Activated CD8-positive, alpha-beta memory T cell treated with anti-CD3 and anti-CD28 coated beads, Interleukin-2, amount 10 ng/mL, durations not matched to agents 7 days and 5 days (primary cell): ENCODE measurements around the gene DHX38. TPM values are rescaled to one million over a fixed set of nuclear protein-coding genes. Genes with fewer than 3 reads are reported as not detected.
"Not testable (repeated sequence)": the region's sequence is repeated elsewhere in the genome, so short reads cannot be mapped to it uniquely, and the experiment has no call there.

Experiments
- ATAC-seq: fragments of 150-1000 bp; cut with Tn5 transposase; one replicate; pipeline ENCODE4 v1.10.0; 2021; ENCODE audit warnings: moderate library complexity
- CTCF ChIA-PET: fragments of 350-600 bp; sonication (Branson Sonifier 250); formaldehyde crosslinking; loops from one replicate; lab custom pipeline; 2021; ENCODE audit warnings: antibody characterized with exemption; lab: Charles Lee
- DNase-seq: peaks from one replicate; pipeline ENCODE4 v3.0.0-alpha.2; 2020
- H3K27ac Mint-ChIP-seq: one replicate; pipeline ENCODE4 v1.8.0; 2021; ENCODE audit warnings: mild to moderate bottlenecking, mixed read lengths
- H3K27me3 Mint-ChIP-seq: one replicate; pipeline ENCODE4 v1.8.0; 2021; ENCODE audit warnings: mixed read lengths
- H3K36me3 Mint-ChIP-seq: one replicate; pipeline ENCODE4 v1.8.0; 2021; ENCODE audit warnings: mild to moderate bottlenecking, mixed read lengths
- H3K4me1 Mint-ChIP-seq: one replicate; pipeline ENCODE4 v1.8.0; 2021; ENCODE audit warnings: mixed read lengths
- H3K4me3 Mint-ChIP-seq: one replicate; pipeline ENCODE4 v1.8.0; 2021; ENCODE audit warnings: mild to moderate bottlenecking, moderate library complexity, mixed read lengths
- H3K9me3 Mint-ChIP-seq: one replicate; pipeline ENCODE4 v1.8.0; 2022; ENCODE audit warnings: low read depth, mixed read lengths
- total RNA-seq, 2 experiments: library from RNA; stranded (reverse); gene quantifications; one replicate each; pipeline ENCODE4 v1.2.3, GENCODE V29; 2021

Gene DHX38
- 10 to 100 TPM; 78.1 to 85.7 TPM for total RNA-seq

DNA sequence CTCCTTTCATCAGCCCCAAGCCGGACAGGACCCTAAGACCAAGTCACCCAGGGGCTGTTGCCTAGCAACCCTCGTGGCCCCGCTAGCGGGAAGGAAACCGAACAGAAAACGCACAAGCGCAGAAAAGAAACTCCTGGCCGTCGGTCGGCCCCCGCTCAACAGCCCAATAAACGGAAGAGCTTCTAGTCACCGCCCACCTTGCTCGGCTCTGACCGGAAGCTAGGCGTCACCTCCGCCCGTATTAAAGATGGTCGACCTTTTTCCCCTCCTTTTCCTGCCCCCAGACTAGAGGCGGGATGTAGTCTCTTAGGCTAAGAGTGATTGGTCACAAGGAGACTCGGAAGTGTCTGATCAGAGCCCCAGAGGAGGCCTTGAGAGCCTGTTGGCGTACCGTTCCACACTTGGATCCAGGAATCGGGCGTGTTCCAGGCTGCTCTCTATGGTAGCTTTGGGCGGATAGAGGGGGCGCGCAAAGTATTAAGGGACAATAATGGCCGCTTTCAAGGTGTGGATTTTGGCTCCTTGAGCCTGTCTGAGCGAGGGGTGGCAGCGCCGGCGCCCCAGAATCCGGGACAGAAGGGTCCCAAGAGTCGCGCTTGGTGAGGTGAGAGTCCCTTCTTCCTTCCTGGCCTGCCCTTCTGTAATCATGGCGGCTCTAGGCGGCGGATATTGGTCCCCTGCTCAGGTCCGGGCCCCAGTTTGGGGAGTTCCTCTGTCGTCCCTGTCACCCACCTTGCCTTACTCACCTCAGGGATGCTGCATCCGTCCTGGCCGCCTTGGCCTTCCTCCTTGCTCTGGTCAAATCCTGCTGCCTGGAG is at the start of gene DHX38, which contains the start of gene TXNL4B:
TSS of gene DHX38 (plus strand) at position 400 of the 818 bp plus-strand sequence. CDS start 2,311 bp downstream, outside the sequence.
TSS of gene TXNL4B (minus strand) at position 173 of the 818 bp plus-strand sequence. CDS start 2,871 bp downstream, outside the sequence.
- Mint-ChIP-seq H3K36me3 (peaks cover 31% of the 10 kb centered on the region), H3K27me3 (no peaks in the 10 kb centered on the region)
- peak; percentile 96 for DNase-seq

DNA sequence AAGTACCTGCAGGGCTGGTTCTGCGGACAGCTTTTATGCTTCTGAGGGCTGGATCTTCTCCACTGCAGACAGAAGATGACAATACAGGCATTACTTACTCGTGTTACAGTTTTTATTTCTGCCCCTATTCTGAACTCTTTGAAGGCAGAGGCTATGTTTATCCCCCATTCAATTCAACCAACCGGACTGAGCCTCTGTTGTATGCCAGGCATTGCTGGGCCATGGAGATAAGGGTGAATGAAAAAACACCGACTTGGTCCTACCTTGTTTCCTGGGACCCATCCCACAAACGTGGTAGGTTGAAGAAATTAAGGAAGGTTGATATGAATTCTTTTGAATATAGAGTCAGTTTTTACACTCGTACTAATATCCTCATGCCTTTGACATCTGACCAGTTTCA is 49.4 kb upstream of the DHX38 start:
- Mint-ChIP-seq H3K4me3 (no peak overlapping the region), H3K9me3 (peaks cover 3% of the 10 kb centered on the region), H3K27me3 (no peaks in the 10 kb centered on the region), H3K36me3 (peaks cover 4% of the 10 kb centered on the region), H3K4me1 (peaks cover 3% of the 10 kb centered on the region), H3K27ac (no peak overlapping the region)
- CTCF ChIA-PET, result no interaction called here
- no peak for ATAC-seq
- DNase-seq, result no peak

More for the DNA sequence above, at the start of gene DHX38, which contains the start of gene TXNL4B:
- Mint-ChIP-seq H3K27ac (peak within 1 kb of the TSS; percentile 96), H3K9me3 (no peaks in the 10 kb centered on the region), H3K4me3 (peak within 1 kb of the TSS; percentile 98), H3K4me1 (peaks cover 42% of the 10 kb centered on the region)
- CTCF ChIA-PET, result interaction anchor here (0.8 to 2.2 kb wide), 5 partner anchors 23 to 31 kb away, joined by 3 to 8 read pairs (median 4); no protein-coding TSS in a partner anchor
- peak; percentile 97 for ATAC-seq

DNA sequence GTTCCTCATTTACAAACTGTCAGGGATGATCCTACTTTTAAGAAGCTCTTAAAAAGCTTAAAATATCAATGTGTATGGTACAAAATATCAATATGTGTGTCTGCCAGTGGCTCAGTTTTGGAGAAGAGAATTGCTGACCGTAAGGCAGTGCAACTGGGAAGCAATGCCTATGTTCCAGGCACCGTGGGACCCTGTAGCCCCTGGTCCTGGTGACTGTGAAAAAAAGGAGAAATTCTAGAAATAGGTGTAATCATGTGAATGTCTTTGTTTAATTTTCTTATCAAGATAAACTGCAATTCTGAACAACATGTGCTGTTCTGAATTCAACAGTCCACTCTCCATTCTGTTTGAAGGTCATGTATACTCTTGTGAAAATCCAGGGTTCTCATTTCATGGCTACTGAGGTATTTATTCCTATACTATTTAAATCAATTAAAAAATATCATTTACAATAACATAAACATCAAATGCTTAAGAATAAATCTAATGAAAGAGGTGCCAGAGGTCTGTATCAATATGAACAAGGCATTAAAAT is 48.8 kb upstream of the DHX38 start:
- H3K36me3 Mint-ChIP-seq, result peaks cover 4% of the 10 kb centered on the region
- H3K4me1 Mint-ChIP-seq, result peaks cover 3% of the 10 kb centered on the region
- DNase-seq, result no peak
- no peak overlapping the region for H3K4me3 Mint-ChIP-seq
- CTCF ChIA-PET, result no interaction called here
- H3K27me3 Mint-ChIP-seq, result no peaks in the 10 kb centered on the region
- H3K9me3 Mint-ChIP-seq, result peaks cover 4% of the 10 kb centered on the region
- no peak for ATAC-seq
- H3K27ac Mint-ChIP-seq, result no peak overlapping the region

DNA sequence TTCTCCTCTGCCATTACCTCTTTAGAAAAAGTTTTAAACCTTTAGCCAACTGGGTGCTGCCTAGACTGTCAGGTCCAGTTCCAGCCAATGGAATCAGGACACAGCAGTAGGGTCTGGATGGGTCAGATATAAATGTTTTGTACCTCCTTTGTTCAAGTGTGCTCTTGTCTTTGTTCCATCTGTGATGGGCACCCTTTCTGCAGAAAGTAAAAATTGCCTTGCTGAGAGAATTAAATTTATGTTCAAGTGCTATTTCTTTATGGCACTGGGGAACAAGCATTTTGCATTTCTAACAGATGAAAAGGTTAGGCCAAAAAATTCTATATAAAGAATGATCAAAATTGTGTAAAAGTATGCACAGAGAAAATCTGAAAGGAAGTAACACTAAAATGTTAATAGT is 44.5 kb upstream of the DHX38 start:
- ATAC-seq, result no peak
- Mint-ChIP-seq H3K36me3 (no peaks in the 10 kb centered on the region), H3K27me3 (no peaks in the 10 kb centered on the region), H3K4me3 (no peak overlapping the region), H3K9me3 (peaks cover 6% of the 10 kb centered on the region), H3K4me1 (no peaks in the 10 kb centered on the region), H3K27ac (no peak overlapping the region)
- DNase-seq, result no peak
- CTCF ChIA-PET, result no interaction called here

DNA sequence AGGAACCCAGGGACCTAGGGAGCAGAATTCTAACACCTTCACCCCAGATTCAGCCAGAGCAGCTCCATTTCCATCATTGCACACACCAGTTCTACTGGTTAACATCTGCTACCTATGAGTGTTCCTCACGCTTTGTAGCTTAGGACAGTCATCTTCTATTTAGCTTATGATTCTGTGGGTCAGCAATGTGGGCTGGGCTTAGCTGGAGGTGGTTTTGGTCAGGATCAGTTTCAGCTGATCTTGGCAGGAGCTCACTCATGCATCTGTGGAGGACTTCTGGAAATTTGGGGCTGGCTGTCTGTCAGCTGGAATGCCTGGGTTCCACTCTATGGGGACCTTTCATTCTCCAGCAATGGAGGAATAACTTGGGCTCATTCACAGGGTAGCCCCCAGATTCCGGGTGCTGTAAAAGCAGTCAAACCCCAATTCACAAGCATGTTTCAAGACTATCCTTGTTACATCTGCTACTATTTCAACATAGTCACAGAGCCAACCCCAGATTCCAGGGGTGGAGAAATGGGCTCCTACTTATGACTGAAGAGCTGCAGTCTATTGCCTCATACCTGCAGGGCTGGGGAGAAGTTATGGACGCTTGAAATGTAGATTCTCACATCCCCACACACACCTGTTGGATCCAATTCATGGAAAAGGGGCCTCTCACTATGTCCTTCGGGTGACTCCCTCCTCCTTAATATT is 42.7 kb upstream of the DHX38 start:
- H3K4me3 Mint-ChIP-seq, result no peak overlapping the region
- DNase-seq (no peak), ATAC-seq (no peak)
- no peaks in the 10 kb centered on the region for H3K4me1 Mint-ChIP-seq
- no peak overlapping the region for H3K27ac Mint-ChIP-seq
- CTCF ChIA-PET, result no interaction called here
- no peaks in the 10 kb centered on the region for H3K27me3 Mint-ChIP-seq
- H3K36me3 Mint-ChIP-seq, result no peaks in the 10 kb centered on the region
- H3K9me3 Mint-ChIP-seq, result peaks cover 6% of the 10 kb centered on the region

DNA sequence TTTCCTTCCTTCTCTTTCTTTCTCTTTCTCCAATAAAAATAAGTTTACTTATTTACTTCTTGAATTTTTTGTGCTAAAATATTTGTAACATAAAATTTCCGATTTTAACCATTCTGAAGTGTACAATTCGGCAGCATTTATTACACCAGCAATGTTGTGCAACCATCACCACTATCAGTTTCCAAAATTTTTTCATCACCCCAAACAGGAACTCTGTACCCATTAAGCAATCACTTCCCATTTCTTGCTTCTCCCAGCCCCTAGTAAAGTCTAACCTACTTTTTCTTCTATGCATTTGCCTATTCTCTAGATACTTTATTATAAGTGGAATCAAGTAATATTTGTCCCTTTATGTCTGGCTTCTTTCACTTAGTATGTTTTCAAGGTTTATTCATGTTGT is 41.8 kb upstream of the DHX38 start:
- Mint-ChIP-seq H3K9me3 (peaks cover 6% of the 10 kb centered on the region), H3K27ac (no peak overlapping the region), H3K4me1 (no peaks in the 10 kb centered on the region), H3K36me3 (no peaks in the 10 kb centered on the region), H3K27me3 (no peaks in the 10 kb centered on the region), H3K4me3 (no peak overlapping the region)
- ATAC-seq (no peak), DNase-seq (no peak)
- CTCF ChIA-PET, result no interaction called here

DNA sequence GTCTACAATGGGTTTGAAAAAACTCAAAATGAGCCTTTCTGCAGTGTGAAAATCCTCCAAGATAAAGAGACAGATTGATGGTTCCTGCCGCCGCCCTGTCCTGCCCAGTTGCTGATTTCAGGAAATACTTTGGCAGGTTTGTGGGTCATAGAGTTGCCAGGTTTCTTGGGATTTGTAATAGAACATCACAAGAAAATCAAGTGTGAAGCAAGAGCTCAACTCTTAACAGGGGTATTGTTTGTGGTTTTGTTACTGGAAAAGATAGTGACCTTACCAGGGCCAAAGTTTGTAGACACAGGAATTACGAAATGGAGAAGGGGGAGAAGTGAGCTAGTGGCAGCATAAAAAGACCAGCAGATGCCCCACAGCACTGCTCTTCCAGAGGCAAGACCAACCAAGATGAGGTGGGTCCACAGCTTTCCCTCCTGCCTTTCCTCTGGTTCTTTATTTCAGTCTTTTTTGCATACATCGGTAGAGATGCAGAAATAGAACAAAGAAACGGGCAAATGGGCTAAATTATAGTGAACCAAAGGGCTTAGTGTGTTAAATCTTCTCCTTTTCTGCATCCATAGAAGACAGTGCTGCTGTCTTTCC is 39.3 kb upstream of the DHX38 start, which contains the start of gene HP:
TSS of gene HP (plus strand) at position 252 of the 594 bp plus-strand sequence. CDS start at position 400, 148 bp downstream.
- not testable (repeated sequence) for H3K4me1 Mint-ChIP-seq, H3K9me3 Mint-ChIP-seq, DNase-seq, H3K27ac Mint-ChIP-seq, H3K36me3 Mint-ChIP-seq, ATAC-seq, H3K27me3 Mint-ChIP-seq, H3K4me3 Mint-ChIP-seq
- CTCF ChIA-PET, result interaction anchor here (1.0 kb wide), 1 partner anchor 12 kb away, joined by 4 read pairs; no protein-coding TSS in a partner anchor

DNA sequence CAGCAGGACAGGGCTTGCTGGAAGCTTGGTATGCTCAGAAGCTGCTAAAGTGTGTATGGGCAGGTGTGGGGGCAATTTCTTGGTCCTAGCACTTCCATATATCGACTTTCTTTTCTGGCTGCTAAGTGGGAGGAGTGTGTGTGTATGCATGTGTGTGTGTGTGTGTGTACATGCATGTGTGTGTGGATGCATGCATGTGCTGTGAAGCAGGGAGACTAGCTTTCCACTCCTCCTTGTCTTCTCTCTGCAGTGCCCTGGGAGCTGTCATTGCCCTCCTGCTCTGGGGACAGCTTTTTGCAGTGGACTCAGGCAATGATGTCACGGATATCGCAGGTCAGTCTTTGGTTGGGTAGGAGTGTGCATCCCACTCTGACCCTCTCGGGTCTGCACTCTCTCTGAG is 37.7 kb upstream of the DHX38 start:
- H3K27ac Mint-ChIP-seq, result no peak overlapping the region
- no peaks in the 10 kb centered on the region for H3K27me3 Mint-ChIP-seq
- no peak overlapping the region for H3K4me3 Mint-ChIP-seq
- DNase-seq (no peak), ATAC-seq (no peak)
- CTCF ChIA-PET, result no interaction called here
- H3K36me3 Mint-ChIP-seq, result no peaks in the 10 kb centered on the region
- H3K9me3 Mint-ChIP-seq, result no peaks in the 10 kb centered on the region
- no peaks in the 10 kb centered on the region for H3K4me1 Mint-ChIP-seq

DNA sequence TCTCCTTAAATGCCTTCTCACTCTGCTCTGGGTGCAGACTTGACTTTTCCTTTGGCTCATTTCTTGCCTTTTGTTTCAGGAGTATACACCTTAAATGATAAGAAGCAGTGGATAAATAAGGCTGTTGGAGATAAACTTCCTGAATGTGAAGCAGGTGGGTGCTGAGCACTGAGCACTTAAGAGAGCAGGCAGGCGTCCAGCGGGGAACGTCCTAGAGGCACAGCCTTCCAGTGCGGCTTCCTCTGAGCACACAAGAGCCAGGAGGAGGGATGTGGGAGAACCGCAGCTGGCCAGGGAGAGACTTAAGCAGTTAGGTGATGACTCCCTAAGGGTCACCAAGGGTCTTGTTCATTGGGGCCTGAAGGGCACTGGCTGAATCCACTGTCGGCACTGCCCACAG is 36.3 kb upstream of the DHX38 start:
- DNase-seq, H3K4me1 Mint-ChIP-seq, H3K9me3 Mint-ChIP-seq, ATAC-seq, H3K27ac Mint-ChIP-seq, H3K36me3 Mint-ChIP-seq, CTCF ChIA-PET, H3K27me3 Mint-ChIP-seq, H3K4me3 Mint-ChIP-seq: not testable (repeated sequence)

DNA sequence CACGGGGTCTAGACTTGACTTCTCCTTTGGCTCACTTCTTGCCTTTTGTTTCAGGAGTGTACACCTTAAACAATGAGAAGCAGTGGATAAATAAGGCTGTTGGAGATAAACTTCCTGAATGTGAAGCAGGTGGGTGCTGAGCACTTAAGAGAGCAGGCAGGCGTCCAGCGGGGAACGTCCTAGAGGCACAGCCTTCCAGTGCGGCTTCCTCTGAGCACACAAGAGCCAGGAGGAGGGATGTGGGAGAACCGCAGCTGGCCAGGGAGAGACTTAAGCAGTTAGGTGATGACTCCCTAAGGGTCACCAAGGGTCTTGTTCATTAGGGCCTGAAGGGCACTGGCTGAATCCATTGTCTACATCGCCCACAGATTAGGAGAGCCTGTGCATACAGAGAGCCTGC is 34.6 kb upstream of the DHX38 start:
- CTCF ChIA-PET, H3K4me1 Mint-ChIP-seq, H3K27ac Mint-ChIP-seq, H3K4me3 Mint-ChIP-seq, H3K27me3 Mint-ChIP-seq, ATAC-seq, H3K9me3 Mint-ChIP-seq, H3K36me3 Mint-ChIP-seq, DNase-seq: not testable (repeated sequence)

DNA sequence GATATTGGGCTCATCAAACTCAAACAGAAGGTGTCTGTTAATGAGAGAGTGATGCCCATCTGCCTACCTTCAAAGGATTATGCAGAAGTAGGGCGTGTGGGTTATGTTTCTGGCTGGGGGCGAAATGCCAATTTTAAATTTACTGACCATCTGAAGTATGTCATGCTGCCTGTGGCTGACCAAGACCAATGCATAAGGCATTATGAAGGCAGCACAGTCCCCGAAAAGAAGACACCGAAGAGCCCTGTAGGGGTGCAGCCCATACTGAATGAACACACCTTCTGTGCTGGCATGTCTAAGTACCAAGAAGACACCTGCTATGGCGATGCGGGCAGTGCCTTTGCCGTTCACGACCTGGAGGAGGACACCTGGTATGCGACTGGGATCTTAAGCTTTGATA is 33.2 kb upstream of the DHX38 start:
- H3K36me3 Mint-ChIP-seq, result no peaks in the 10 kb centered on the region
- CTCF ChIA-PET, result no interaction called here
- DNase-seq (no peak), ATAC-seq (no peak)
- no peaks in the 10 kb centered on the region for H3K9me3 Mint-ChIP-seq
- no peaks in the 10 kb centered on the region for H3K27me3 Mint-ChIP-seq
- H3K4me3 Mint-ChIP-seq, result no peak overlapping the region
- no peak overlapping the region for H3K27ac Mint-ChIP-seq
- no peaks in the 10 kb centered on the region for H3K4me1 Mint-ChIP-seq

DNA sequence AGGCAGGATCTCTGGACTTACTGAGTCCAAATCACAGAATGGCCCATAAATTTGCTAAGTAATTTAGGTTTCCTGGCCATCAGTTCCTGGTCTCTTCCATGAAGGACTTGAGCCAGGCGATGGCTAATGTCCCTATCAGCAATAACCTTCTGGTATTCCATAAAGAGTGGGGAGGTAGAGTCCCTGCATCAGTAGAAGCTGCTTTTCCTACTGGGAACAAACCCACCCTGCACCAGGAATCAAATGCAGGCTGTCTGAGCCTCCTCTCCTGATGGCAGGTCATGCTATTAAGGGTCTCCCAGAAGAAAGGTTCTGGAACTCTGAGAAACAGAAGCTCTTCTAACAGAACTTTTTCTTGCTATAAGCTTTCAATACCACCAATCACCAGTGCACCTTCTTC is 32.1 kb upstream of the DHX38 start:
- no peaks in the 10 kb centered on the region for H3K27me3 Mint-ChIP-seq
- no peaks in the 10 kb centered on the region for H3K36me3 Mint-ChIP-seq
- DNase-seq (no peak), ATAC-seq (no peak)
- no peaks in the 10 kb centered on the region for H3K9me3 Mint-ChIP-seq
- CTCF ChIA-PET, result no interaction called here
- no peak overlapping the region for H3K27ac Mint-ChIP-seq
- no peak overlapping the region for H3K4me3 Mint-ChIP-seq
- H3K4me1 Mint-ChIP-seq, result no peaks in the 10 kb centered on the region

DNA sequence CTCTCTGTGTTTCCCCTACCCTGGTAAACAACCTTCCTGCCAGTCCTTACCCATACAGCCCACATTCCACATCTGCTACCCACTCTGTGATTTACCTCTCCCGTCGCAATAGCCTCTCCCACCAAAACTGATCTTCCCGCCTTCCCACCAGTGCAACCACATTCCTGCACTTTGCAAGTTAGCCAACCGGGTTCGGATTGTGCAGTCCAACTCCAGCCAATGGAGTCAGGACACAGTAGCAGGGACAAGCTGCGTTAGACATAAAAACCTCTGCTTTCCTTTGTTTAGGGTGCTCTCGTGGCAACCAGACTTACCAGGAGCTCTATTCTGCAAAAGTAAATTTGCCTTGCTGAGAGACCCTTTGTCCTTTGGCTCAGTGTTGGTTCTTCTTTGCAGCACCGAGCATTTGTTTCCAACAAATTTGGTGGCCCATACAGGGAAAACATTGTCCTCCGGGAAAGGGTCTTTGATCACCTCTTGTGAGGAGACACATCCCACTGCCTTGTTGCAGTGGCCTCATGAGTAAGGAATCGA is 29.2 kb upstream of the DHX38 start:
- Mint-ChIP-seq H3K27me3 (no peaks in the 10 kb centered on the region), H3K4me1 (no peaks in the 10 kb centered on the region), H3K27ac (no peak overlapping the region), H3K9me3 (no peaks in the 10 kb centered on the region), H3K4me3 (no peak overlapping the region), H3K36me3 (no peaks in the 10 kb centered on the region)
- DNase-seq, result no peak
- ATAC-seq, result no peak
- CTCF ChIA-PET, result no interaction called here
